Measurements from ENCODE around the gene SORCS2.
A peak's percentile ranks its signal among the peaks of the same experiment; 100 is the strongest.

SORCS2 gene

GRCh38 chr4:7463566-7464258 is 271.4 kb downstream of the SORCS2 start:
- peak; percentile 86 for DNase-seq

GRCh38 chr4:7464259-7464655 is 271.9 kb downstream of the SORCS2 start:
- DNase-seq: no peak

GRCh38 chr4:7465017-7465416 is 272.7 kb downstream of the SORCS2 start:
- DNase-seq: no peak

GRCh38 chr4:7466215-7466614 is 273.9 kb downstream of the SORCS2 start:
- no peak for DNase-seq

GRCh38 chr4:7466904-7467303 is 274.6 kb downstream of the SORCS2 start:
- no peak for DNase-seq

GRCh38 chr4:7467471-7467870 is 275.1 kb downstream of the SORCS2 start:
- DNase-seq: no peak

GRCh38 chr4:7469023-7469422 is 276.7 kb downstream of the SORCS2 start:
- DNase-seq: no peak

- DNase-seq: no peak
Observed at GRCh38 chr4:7470111-7470510, 277.8 kb downstream of the SORCS2 start.

GRCh38 chr4:7470522-7471128 is 278.3 kb downstream of the SORCS2 start:
- DNase-seq: no peak

- DNase-seq: no peak
Observed at GRCh38 chr4:7472442-7473013, 280.2 kb downstream of the SORCS2 start.

GRCh38 chr4:7473081-7473480 is 280.7 kb downstream of the SORCS2 start:
- no peak for DNase-seq

- DNase-seq: no peak
Observed at GRCh38 chr4:7474320-7474719, 282.0 kb downstream of the SORCS2 start.

GRCh38 chr4:7475207-7475606 is 282.9 kb downstream of the SORCS2 start:
- no peak for DNase-seq

- no peak for DNase-seq
Observed at GRCh38 chr4:7476820-7477219, 284.5 kb downstream of the SORCS2 start.

GRCh38 chr4:7477695-7478094 is 285.4 kb downstream of the SORCS2 start:
- DNase-seq: no peak

- no peak for DNase-seq
Observed at GRCh38 chr4:7478665-7479064, 286.3 kb downstream of the SORCS2 start.

- DNase-seq: no peak
Observed at GRCh38 chr4:7480423-7480822, 288.1 kb downstream of the SORCS2 start.

GRCh38 chr4:7481227-7481626 is 288.9 kb downstream of the SORCS2 start:
- no peak for DNase-seq

- no peak for DNase-seq
Observed at GRCh38 chr4:7485096-7485495, 292.8 kb downstream of the SORCS2 start.

GRCh38 chr4:7486101-7486500 is 293.8 kb downstream of the SORCS2 start:
- DNase-seq: no peak

- DNase-seq: no peak
Observed at GRCh38 chr4:7487502-7487901, 295.2 kb downstream of the SORCS2 start.

- DNase-seq: no peak
Observed at GRCh38 chr4:7487998-7488671, 295.8 kb downstream of the SORCS2 start.

- DNase-seq: no peak
Observed at GRCh38 chr4:7491915-7492314, 299.6 kb downstream of the SORCS2 start.

Data from left hindlimb (tissue), 1 donor.